Measurements from ENCODE around the gene NEK1.

NEK1 gene

DNA sequence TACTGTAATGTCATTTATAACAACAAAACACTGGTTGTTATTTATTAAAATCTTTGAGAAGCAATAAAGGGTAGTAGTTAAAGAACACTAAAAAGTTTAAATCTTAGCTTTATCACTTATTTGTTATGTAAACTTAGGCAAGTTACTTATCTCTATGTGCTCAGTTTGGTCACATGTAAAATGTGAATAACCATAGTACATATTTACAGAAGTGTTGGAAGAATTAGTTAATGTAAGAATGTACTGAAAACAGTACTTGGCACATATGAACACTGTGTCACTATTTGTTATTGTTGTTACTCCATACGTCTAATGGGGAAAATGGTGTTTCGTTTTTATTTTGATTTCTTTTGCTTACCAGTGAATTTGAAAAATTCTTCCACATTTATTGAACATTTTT lies 9.1 kb downstream of the NEK1 start:
- in situ Hi-C loops (cut with MboI; ENCODE audit: low pct_unique_long_range_greater_than_20kb, low sequenced_read_pairs, unreplicated experiment), result loop anchor here (25.0 kb wide), 1 partner anchor 409 kb away; no protein-coding TSS in a partner anchor
- DNase-seq (ENCODE audit: low spot score), result no peak
- TF ChIP-seq, protein P1, sequence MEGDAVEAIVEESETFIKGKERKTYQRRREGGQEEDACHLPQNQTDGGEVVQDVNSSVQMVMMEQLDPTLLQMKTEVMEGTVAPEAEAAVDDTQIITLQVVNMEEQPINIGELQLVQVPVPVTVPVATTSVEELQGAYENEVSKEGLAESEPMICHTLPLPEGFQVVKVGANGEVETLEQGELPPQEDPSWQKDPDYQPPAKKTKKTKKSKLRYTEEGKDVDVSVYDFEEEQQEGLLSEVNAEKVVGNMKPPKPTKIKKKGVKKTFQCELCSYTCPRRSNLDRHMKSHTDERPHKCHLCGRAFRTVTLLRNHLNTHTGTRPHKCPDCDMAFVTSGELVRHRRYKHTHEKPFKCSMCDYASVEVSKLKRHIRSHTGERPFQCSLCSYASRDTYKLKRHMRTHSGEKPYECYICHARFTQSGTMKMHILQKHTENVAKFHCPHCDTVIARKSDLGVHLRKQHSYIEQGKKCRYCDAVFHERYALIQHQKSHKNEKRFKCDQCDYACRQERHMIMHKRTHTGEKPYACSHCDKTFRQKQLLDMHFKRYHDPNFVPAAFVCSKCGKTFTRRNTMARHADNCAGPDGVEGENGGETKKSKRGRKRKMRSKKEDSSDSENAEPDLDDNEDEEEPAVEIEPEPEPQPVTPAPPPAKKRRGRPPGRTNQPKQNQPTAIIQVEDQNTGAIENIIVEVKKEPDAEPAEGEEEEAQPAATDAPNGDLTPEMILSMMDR (IDR thresholded peaks at IDR 0.05; ENCODE audit: extremely low read depth, insufficient read depth, missing control alignments), result no peak

DNA sequence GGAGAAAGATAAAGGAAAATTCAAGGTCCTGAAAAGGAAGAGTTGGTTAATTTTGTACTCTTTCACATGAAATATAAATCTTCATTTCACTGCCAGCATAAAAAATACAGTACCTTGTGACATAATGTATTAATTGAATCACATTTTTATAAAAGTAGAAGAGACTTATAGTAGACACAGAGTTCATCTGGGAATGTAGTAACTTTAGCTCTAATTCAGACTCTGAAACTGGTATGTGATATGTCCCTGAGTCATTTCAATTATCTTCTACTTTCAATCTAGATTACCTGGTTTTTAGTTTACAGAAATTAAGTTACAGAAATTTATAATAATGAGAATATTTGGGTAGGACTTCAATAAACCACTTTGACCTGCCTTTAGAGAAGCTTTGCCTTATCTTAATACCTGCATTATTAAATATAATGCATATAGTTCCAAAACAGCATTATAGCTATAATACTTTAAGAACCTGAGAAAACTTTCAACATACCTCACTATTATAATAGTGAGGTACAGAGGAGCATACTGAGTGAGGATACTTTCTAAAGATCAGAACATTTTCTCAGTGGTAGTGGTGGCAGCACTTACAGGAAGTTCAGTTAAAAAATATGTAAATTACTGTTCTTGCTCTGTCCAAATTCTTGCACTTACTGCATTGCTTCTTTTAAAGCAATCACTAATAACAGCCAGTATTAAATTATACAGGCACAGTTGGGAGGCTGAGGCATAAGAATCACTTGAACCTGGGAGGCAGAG lies 11.2 kb downstream of the NEK1 start:
- DNase-seq (ENCODE audit: low spot score), result no peak
- in situ Hi-C loops (cut with MboI; ENCODE audit: low pct_unique_long_range_greater_than_20kb, low sequenced_read_pairs, unreplicated experiment), result loop anchor here (25.0 kb wide), 1 partner anchor 411 kb away; no protein-coding TSS in a partner anchor
- TF ChIP-seq, protein P1 (IDR thresholded peaks at IDR 0.05; ENCODE audit: extremely low read depth, insufficient read depth, missing control alignments), result no peak

DNA sequence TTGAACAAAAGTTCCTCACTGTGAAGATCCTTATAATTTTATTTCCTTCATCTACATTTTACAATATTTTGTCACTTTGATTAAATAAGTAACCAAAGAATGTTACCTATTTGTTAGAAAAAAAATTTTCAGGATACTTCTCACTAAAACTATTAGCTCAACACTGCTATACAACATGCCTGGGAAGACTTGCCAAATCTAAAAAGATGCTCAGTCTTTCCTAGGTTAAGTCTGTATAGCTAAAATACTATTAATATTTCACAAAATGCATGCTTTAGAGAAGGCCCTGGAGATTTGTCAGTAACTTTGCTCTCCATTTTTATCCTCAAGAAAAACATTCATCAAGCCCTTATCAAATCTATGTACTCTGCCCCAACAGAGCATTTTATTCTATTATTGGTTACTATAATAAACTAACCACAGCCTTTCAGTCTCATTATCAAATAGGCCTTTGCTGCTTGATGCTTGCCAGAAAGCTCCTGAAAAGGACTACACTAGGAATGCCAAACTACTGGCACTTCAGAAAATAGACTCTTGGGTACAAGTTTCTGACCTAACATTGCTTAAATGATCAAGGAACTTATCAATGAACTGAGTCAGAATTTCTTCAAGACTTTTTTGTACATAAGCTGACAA lies 17.7 kb downstream of the NEK1 start:
- no peak for DNase-seq (ENCODE audit: low spot score)
- TF ChIP-seq, protein P1 (IDR thresholded peaks at IDR 0.05; ENCODE audit: extremely low read depth, insufficient read depth, missing control alignments), result no peak
- in situ Hi-C loops (cut with MboI; ENCODE audit: low pct_unique_long_range_greater_than_20kb, low sequenced_read_pairs, unreplicated experiment), result no loop called here

DNA sequence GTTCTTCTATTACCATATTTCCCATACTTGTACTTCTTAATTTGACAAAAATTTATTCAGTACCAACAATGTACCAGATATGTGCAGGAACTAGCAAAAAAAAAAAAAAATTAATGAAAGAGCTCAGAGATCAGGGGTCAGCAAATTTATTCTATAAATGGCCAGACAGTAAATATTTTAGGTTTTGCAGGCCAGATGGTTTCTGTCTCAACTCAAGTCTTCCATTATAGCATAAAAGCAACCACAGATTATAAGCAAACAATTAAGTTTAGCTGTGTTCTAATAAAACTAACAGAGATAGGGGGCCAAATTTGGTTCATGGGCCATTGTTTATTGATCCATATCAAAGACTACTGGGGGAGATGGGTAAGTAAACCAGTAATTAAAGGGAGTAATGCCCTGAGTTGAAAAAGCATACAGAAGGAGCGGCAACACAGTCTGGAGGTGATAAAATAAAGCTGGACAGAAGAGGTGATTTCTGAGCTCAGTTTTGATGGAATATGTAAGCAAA lies 19.3 kb downstream of the NEK1 start:
- in situ Hi-C loops (cut with MboI; ENCODE audit: low pct_unique_long_range_greater_than_20kb, low sequenced_read_pairs, unreplicated experiment), result no loop called here
- TF ChIP-seq, protein P1 (IDR thresholded peaks at IDR 0.05; ENCODE audit: extremely low read depth, insufficient read depth, missing control alignments), result no peak

DNA sequence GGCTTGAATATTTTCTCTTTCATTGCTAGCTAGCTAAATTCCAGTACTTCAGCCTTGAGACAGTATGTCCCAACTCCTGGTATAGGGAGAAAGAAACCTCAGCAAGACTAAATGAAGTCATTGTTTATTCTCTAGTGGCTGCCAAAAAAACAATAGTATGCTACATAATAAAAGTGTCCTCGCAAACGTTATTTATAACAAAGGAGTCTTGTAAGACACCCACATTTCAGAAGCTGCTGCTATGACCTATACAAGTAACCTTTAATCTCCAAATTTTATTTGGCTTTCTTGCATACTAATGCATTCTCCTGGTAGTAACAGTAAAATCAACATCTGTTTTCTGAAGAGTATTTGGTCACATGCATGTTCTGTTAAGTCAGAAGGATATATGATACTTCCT lies 28.8 kb downstream of the NEK1 start:
- in situ Hi-C loops (cut with MboI; ENCODE audit: low pct_unique_long_range_greater_than_20kb, low sequenced_read_pairs, unreplicated experiment), result no loop called here
- TF ChIP-seq, protein P1 (IDR thresholded peaks at IDR 0.05; ENCODE audit: extremely low read depth, insufficient read depth, missing control alignments), result no peak
- no peak for DNase-seq (ENCODE audit: low spot score)

More for the DNA sequence above, 19.3 kb downstream of the NEK1 start:
- no peak for DNase-seq (ENCODE audit: low spot score)

DNA sequence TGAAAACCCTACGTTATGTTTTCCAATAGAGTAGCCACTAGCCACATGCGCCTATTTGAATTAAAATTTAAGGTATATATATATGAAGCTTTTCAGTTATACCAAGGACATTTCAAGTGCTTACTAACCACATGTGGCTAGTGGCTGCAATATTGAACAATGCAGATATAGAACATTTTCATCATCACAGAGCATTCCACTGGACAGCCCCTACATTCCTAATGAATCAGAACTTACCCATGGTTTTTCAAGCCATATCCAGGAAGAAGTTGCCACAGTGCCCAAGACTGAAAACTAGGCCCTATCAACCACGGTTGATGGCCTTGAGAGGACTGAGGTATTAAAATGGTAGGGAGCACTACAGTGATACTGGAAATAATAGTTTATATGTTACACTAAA lies 29.7 kb downstream of the NEK1 start:
- TF ChIP-seq, protein P1 (IDR thresholded peaks at IDR 0.05; ENCODE audit: extremely low read depth, insufficient read depth, missing control alignments), result no peak
- DNase-seq (ENCODE audit: low spot score), result no peak
- in situ Hi-C loops (cut with MboI; ENCODE audit: low pct_unique_long_range_greater_than_20kb, low sequenced_read_pairs, unreplicated experiment), result no loop called here
